ENCODE results near the gene IGSF23.

The IGSF23 gene

DNA sequence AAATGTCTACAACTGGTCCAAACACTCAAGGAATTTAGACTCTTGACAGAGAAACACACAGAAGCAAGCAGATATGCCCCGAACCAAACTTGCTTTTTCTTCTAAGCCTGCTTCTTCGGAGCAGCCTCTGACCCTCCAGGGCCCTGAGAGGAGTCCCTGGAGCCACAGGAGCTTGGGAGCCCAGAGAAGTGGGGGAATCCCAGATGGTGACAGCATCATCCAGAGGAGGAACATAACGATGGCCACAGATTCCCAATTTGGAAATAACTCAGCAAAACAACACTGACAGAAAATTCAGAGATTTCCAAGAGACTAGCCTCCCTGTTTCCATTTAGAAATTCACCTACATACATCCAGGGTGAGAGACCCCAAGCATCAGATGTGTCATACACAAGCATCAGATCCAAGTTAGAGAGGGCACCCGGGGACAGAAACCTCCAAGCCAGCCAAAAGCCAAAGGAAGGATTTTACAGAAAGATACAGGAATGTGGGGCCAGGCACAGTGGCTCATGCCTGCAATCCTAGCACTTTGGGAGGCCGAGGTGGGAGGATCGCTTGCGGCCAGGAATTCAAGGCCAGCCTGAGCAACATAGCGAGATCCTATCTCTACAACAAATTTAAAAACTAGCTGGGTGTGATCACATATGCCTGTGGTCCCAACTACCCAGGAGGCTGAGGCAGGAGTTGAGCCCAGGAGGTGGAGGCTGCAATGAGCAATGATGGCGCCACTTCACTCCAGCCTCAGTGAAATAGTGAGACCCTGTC is 28.3 kb downstream of the IGSF23 start:
- no peak for DNase-seq (ENCODE audit: low read depth)

DNA sequence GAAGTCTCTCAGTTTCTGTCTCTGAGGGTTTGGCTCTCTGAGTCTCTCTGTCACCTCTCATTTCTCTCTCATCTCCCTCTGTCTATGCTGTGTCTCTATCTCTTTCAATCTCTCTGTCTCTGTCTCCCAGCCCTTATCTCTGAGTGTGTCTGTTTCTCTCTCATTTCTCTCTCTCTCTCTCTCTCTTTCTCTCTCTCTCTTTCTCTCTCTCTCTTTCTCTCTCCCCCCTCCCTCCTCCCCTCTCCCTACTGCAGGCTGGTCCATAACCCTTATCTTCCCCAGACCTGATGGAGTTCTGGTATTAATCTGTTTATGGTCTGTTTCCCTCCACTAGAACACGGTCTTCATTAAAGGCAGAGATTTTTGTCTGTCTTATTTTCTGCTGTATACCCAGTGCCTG is 29.0 kb downstream of the IGSF23 start:
- no peak for DNase-seq (ENCODE audit: low read depth)

DNA sequence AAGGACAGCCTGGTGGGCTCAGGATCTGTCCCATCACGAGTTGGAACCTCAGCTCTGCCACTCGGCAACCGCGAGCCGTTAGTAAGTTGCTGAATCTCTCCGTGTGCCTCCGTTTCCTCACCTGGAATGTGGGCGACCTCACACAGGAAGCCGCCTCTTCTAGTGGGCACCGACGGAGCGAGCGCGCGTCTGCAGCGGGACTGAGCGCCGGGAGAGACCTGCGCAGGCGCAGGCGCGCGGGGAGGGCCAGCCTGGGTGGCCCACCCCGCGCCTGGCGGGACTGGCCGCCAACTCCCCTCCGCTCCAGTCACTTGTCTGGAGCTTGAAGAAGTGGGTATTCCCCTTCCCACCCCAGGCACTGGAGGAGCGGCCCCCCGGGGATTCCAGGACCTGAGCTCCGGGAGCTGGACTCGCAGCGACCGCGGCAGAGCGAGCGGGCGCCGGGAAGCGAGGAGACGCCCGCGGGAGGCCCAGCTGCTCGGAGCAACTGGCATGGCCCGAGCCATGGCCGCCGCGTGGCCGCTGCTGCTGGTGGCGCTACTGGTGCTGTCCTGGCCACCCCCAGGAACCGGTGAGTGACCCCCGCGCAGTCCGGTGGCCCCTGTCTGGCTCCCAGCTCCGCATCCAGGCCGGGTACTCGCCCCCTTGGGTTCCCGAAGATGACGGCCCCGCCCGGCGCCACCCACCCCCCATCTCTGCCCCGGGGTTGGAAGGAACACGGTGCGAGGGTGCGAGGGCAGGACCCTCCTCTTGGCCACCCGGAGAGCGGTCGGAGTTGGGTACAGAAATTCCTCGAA is 30.4 kb downstream of the IGSF23 start, which contains the start of gene PVR:
Gene PVR, plus strand, starts transcription at position 306 of the 797 bp plus-strand sequence. Its CDS starts 187 bp downstream, at position 493.
- no peak for DNase-seq (ENCODE audit: low read depth)

DNA sequence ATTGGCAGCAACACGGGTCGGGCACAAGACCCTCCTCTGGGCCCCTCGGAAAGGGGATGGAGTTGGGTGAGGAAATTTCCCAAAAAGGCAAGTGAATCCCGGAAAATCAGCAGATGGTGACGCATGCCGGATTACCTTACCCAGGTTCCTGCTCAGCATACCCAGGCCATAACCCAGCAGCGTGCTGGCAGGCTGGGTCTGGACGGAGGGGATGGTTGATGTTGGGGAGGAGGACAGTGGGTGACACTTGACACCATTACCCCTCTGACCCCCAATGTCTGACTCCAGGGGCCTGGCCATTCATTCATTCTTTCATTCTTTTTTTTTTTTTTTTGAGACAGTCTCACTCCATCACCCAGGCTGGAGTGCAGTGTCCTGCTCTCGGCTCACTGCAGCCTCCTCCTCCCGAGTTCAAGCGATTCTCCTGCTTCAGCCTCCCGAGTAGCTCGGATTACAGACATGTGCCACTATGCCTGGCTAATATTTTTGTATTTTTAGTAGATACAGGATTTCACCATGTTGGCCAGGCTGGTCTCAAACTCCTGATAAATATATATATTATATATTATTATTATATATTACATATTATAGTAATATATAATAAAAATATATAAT is 31.1 kb downstream of the IGSF23 start:
- DNase-seq (ENCODE audit: low read depth) = no peak

DNA sequence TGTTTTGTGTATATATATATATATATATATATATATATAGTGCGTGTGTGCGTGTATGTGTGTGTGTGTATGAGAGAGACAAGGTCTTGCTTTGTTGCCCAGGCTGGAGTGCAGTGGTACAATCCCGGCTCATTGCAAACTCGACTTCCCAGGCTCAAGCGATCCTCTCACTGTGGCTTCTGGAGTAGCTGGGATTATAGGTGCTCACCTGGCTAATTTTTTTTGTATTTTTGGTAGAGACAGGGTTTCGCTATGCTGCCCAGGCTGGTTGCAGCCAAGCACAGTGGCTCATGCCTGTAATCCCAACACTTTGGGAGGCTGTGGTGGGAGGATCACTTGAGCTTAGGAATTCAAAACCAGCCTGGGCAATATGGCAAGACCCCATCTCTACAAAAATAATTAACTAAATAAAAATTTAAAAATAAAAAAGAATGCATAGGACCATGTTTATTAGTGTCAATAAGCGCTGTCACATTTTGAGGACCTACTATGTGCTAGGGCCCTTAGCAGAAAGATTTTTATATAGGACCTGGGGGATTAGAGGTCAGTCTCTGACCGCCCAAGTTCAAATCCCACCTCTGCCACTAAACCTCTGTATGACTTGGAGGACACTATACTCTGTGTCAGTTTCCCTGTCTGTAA is 32.2 kb downstream of the IGSF23 start:
- no peak for DNase-seq (ENCODE audit: low read depth)

DNA sequence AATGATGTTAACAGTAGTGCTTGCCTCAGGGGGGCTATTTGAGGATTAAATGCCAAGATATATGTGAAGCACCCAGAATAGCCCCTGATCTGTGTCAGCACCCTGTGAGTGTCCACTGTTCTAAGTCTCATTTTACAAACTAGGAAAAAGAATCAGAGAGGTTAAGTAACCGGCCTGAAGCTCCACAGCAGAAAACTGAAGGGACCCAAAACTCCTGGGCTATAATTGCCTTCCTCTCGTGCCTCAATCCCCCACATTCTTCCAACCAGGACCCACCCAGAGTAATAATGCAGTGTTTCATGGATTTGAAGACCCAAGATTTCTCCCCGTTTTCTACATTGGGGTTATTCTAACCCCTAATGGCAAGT is 32.7 kb downstream of the IGSF23 start:
- DNase-seq (ENCODE audit: low read depth) = no peak

DNA sequence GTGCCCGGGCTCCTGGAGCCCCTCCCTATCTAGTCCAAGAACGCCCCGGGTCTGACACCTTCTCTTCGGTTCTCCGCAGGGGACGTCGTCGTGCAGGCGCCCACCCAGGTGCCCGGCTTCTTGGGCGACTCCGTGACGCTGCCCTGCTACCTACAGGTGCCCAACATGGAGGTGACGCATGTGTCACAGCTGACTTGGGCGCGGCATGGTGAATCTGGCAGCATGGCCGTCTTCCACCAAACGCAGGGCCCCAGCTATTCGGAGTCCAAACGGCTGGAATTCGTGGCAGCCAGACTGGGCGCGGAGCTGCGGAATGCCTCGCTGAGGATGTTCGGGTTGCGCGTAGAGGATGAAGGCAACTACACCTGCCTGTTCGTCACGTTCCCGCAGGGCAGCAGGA is 33.8 kb downstream of the IGSF23 start:
- no peak for DNase-seq (ENCODE audit: low read depth)

DNA sequence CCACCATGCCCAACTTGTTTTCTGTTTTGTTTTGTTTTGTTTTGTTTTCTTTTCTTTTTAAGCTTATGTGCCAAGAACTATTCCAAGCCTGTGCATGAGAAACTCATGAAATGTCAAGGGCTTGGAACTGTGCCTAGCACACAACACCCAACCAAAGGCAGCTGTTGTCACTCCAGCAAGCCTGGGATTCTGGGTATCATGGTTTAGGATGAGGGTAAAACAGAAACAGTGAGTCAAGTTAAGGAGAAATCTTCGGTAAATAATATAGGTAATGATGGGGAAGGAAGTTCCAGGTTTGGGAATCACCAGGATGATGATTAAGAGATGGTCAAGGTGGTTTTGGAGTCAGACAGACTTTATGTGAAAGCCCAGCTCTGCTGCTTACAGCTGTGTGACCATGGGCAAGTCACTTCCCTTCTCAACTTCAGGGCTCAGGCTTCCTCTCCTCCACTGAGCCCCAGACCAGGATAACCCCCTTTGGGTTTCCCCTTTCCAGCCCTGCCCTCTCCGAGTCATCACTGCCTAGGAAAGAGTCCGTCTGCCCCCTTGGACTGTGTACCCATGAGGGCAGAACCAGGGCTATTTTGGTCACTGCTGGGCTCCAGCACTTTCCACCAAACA is 35.4 kb downstream of the IGSF23 start:
- no peak for DNase-seq (ENCODE audit: low read depth)

DNA sequence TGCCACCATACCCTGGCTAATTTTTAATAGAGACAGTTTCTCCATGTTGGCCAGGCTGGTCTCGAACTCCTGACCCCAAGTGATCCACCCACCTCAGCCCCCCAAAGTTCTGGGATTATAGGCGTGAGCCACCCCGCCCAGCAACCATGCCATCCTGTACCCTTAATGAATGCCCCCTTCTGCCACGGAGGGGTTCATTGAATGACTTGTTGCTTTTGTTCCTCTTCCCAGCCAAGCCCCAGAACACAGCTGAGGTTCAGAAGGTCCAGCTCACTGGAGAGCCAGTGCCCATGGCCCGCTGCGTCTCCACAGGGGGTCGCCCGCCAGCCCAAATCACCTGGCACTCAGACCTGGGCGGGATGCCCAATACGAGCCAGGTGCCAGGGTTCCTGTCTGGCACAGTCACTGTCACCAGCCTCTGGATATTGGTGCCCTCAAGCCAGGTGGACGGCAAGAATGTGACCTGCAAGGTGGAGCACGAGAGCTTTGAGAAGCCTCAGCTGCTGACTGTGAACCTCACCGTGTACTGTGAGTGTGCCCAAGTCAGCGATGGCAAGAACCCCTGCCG is 36.3 kb downstream of the IGSF23 start:
- no peak for DNase-seq (ENCODE audit: low read depth)

DNA sequence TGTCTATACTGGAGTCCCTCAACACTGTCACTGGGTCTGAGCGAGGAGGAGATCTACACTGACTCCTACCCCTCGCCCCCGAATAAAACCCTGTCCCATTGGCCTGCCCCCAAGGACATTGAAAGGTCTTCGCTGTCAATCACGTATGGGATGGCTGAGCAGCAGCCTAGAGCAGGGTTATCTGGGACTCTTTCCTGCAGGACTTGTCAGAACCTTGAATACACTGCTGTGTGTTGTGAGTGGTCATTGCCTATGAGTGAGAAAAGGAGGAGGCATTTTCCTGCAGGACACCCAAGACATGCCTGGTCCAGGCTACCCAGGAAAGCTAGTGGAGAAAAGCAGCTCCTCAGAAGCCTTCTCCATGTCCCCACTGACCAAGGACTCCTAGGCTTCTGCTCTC is 40.0 kb downstream of the IGSF23 start:
- DNase-seq (ENCODE audit: low read depth) = no peak

DNA sequence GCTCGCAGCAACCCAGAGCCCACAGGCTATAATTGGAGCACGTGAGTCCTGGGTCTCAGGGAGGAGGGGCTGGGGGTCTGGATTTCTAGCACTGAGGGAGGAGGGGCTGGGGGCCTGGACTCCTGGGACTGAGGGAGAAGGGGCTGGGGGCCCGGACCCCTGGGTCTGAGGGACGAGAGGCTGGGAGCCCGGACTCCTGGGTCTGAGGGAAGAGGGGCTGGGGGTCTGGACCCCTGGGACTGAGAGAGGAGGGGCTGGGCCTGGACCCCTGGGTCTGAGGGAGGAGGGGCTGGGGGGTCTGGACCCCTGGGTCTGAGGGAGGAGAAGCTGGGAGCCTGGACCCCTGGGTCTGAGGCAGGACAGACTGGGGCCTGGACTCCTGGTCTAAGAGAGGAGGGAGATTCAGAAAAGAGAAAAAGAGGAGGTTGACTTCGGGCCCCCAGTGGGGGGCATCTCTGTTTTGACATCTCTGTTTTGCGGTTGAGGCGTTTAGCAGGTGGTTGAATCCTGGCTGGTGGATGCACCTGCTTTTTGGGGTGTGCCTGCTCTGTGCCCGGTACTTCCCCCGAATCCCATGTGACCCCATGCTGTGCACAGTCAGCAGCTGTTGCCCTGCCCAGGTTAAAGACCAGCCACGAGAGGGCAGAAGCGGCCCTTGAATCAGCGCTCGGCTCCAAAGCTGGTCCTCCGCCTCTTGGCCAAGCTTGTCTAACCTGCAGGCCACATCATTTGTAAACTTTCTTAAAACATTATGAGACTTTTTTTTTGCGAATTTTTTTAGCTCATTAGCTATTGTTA is 40.8 kb downstream of the IGSF23 start:
- DNase-seq (ENCODE audit: low read depth) = peak; percentile 48

DNA sequence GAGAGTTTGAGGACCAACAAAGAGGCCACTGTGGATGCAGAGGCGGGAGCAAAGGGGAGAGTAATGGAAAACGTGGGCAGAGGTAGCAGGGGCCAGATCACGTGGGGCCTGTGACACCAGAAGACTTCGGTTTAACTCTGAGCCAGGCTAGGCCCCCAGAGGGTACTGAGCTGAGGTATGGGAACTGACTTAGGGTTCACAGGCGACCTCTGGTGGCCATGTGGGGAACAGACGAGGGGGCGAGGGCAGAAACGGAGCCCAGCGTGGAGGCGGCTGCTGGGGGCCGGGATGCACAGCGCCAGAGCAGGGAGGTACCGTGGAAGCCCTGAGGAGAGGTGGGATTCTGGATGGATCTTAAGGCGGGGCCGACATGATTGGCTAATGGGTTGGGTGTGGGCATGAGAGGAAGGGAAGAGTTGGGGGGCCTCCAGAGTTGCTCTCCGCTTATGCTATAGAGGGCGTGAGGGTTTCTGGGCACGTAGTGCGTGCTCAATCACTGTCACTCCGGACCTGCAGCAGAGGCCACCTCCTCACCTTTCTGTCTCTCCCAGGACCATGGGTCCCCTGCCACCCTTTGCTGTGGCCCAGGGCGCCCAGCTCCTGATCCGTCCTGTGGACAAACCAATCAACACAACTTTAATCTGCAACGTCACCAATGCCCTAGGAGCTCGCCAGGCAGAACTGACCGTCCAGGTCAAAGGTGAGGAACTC is 44.0 kb downstream of the IGSF23 start:
- DNase-seq (ENCODE audit: low read depth) = peak; percentile 51

DNA sequence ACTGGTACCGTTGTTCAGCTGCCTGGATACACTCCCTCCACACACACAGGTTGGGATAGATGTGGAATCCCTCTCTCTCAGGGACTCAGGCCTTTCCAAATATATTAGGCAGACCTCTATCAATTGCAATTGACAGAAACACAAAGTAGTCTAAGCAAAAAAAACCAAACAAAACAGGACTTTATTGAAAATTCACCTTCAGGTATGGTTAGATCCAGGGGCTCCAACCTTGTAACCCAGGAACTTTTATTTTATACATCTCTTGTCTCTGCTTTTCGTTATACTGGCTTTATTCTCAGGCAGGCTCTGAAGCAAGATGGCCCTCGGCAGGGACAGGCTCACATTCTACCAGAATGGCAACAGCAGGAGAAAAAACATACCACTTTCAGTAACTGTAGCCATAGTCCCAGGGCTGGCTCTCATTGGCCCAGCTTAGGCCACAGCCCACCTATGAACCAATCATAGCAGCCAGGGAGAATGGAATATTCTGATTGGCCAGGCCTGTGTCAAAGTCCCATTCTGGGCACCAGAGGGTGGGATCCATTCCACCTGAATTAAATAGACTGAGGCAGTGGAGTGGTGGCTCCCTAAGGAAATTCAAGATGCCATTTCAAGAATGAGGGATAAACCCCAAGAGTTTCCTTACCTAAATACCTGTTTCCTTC is 44.8 kb downstream of the IGSF23 start:
- DNase-seq (ENCODE audit: low read depth) = no peak

DNA sequence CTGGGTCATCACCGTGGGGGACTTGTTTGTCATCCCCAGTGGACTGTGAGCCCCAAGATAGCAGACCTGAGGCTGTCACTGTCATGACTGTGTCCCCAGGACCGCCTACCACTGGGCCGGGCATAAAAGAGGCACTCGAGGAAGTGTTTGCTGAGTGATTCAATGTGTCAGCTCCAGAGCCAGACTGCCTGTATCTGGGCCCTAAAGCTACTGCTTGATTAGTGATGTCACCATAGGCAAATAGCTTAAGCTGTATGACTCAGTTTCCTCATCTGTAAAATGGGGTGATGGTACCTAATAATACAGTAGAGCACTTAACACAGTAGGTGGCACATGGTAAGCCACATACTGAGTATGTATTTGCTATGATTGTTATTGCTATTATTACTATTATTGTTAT is 46.7 kb downstream of the IGSF23 start:
- no peak for DNase-seq (ENCODE audit: low read depth)

DNA sequence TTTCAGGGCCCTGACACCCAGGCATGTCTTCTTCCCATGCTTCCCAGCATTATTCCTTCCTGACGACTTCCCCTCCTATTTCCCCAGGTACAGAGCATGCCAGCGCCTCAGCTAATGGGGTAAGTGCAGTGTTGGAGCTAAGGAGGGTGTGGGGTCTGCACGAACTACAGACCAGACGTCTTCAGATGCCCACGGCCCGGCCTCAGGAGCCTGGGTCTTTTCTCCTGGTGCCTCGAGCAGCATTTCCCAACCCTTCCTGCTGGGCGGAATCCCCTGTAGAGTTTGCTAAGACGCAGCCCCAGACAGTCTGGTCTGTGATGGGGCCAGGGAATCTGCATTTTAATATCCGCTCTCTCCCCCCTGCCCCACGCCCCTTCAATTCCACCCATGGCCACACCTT is 47.8 kb downstream of the IGSF23 start:
- no peak for DNase-seq (ENCODE audit: low read depth)

DNA sequence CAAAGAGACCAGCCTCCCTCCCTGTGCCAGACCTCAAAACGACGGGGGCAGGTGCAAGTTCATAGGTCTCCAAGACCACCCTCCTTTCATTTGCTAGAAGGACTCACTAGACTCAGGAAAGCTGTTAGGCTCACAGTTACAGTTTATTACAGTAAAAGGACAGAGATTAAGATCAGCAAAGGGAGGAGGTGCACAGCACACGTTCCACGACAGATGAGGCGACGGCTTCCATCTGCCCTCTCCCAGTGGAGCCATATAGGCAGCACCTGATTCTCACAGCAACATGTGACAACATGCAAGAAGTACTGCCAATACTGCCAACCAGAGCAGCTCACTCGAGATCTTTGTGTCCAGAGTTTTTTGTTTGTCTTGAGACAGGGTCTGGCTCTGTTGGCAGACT is 48.5 kb downstream of the IGSF23 start:
- DNase-seq (ENCODE audit: low read depth) = no peak

DNA sequence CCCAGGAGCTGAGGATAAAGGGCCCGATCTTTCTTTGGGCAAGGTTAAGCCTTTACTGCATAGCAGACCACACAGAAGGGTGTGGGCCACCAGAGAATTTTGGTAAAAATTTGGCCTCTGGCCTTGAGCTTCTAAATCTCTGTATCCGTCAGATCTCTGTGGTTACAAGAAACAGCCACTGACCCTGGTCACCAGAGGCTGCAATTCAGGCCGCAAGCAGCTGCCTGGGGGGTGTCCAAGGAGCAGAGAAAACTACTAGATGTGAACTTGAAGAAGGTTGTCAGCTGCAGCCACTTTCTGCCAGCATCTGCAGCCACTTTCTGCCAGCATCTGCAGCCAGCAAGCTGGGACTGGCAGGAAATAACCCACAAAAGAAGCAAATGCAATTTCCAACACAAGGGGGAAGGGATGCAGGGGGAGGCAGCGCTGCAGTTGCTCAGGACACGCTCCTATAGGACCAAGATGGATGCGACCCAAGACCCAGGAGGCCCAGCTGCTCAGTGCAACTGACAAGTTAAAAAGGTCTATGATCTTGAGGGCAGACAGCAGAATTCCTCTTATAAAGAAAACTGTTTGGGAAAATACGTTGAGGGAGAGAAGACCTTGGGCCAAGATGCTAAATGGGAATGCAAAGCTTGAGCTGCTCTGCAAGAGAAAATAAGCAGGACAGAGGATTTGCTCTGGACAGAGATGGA is 49.5 kb downstream of the IGSF23 start:
- no peak for DNase-seq (ENCODE audit: low read depth)

DNA sequence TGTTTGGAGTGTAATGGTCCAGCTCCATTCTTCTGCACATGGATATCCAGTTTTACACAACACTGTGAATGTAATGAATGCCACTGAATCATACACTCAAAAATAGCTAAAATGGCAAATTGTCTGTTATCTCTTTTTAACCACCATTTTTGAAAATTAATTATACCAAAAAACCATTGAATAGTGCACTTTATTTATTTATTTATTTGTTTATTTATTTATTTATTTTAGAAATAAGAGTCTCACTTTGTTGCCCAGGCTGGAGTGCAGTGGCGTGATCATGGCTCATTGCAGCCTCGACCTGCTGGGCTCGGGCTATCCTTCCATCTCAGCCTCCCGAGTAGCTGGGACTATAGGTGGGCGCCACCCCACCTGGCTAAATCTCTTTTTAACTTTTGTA is 50.6 kb downstream of the IGSF23 start:
- DNase-seq (ENCODE audit: low read depth) = no peak

DNA sequence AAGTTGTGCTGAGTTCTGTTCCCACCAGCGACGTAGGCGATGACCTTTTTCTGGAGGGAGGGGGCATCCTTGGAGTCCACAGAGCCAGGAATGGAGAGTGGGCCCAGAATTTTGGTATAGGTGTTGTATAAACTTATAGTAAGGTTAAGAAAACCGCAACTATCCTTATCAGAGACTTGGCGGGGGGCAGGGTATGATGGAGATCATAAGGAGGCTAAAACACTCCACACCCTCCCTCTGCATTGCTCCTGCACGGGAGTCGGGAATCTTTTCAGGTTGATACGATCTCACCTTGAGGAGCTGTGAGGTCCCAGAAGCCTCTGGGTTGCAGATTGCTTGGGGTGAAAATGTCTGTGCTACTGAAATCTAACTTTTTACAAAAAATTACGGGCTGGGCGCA is 51.6 kb downstream of the IGSF23 start:
- no peak for DNase-seq (ENCODE audit: low read depth)

Data from stimulated activated CD8-positive, alpha-beta memory T cell treated with anti-CD3 and anti-CD28 coated beads, Interleukin-15, amount 100 ng/mL, for 1 hour (primary cell).